HG03354 (cell line): Measurements from ENCODE around the gene PRKCD.

Experiments used
- ATAC-seq: cut with Tn5 transposase; IDR thresholded peaks from one replicate; pipeline ENCODE4 v1.9.1; 2021; ENCODE audit warnings: mild to moderate bottlenecking; ENCODE audit not compliant: unreplicated experiment, poor library complexity, severe bottlenecking

The PRKCD gene

GRCh38 chr3:53226142-53226840 lies 65.3 kb downstream of the PRKCD start:
- ATAC-seq, result no peak

DNA sequence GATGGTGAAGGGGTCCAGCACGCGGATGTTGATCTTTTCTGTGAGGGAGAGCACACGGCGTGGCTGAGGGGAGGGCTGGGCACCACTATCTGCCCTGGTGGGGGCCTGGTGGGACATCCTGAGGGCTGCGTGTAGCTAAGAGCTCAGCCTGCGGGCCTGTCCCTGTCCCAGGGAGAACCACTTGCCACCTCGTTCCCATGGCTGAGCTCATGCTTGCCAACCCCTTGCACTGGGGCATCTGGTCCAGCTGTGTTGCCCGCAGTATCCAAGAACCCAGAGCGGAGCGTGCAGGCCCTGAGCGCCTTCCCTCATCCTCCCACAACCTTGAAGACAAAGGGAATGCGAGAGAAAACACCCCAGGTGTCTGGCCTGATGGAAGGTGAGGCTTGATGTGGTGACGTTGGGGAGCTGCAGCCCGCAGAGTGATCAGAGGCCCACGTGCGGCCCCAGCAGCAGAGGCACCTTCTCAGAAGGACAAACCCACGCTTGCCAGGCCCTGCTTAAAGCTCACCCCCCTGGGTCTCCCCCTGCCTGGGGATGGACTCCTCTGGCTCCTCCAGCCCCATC lies 65.9 kb downstream of the PRKCD start:
- no peak for ATAC-seq

DNA sequence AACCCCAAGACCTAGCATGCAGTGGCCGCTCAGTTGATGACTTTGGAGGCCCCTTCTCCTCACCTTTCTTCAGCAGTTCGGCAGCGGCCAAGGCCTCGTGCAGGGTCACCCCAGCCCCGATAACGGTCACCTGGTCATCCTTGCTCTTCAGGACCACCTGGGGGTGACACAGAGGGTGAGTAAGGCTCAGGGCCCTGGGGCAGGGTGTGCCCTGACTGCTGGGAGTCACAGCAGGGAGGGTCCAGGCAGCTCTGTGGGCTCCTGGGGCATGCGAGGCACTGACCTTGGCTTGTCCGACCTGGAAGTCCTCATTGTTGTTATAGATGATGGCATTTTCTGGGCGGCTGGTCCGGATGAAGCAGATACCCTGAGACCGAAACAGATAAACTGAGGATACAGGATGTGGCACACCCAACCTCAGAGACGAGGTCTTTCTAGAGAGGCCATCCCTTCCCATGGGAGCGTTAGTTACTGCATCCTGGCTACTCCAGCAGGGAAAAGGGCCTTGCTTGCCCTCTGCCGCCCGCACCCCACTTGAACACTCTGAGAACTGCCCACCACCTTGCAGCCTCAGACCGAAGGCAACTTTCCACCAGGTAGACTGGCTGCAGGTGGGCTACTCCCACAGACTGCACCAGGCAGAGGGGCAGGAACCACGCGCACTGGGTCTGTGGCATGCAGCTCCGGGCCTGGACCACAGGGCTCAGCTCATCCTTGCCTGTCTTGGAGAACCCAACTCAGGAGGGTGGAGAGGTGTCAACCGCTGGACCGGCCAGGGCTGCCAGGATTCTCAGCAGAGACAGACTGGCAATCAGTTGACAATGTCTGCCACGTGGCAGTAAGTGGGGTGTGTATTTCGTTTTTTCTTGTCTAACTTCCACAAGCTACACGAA lies 67.2 kb downstream of the PRKCD start:
- ATAC-seq, result no peak

DNA sequence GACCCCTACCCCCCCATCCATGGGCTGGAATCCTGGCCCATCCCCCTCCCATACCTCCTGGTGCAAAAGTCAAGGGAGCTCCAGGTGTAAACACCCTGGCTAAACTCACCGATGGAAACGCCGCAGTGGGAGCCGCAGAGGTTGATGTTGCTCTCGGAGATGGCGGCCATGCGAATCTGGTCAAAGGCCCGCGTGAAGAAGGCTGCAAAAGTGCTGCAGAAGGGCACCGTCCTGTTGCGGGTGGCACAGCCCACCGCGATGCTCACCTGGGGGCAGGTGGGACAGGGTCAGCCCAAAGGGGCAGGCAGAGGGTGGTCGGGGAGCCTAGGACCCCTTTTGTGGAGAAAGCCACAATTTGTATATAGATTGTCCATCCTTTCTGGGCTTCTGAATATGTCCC lies 68.2 kb downstream of the PRKCD start:
- no peak for ATAC-seq

GRCh38 chr3:53229606-53230005 lies 68.6 kb downstream of the PRKCD start:
- no peak for ATAC-seq

DNA sequence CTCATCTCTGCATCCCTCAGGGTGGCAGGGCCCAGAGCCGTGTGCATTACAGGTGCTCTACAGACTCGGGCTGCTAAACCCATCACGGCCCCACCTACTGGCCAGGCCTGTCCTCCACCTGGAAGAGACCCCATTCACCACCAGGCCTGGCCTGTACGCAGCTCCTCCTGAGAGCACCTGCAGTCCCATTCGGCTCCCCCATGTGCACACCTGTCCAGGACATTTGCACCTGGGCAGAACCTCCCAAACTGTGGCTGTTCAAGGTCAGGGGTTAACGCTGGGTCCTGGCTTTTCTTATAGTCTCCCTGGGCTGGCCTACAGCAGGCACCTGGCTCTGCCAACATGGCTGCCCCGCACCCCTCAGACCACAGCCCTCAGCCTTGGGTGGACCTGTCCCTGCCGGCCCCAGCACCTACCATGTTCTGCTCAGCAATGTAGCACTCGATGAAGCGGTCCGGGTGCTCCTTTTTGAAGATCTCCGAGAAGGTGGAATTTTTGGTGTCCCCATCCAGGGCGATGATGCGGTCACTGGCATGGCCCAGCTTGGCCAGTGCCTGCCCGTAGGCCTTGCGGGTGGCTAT lies 69.1 kb downstream of the PRKCD start:
- ATAC-seq, result no peak

- ATAC-seq, result no peak
Measured at GRCh38 chr3:53230789-53231188, 69.8 kb downstream of the PRKCD start.

DNA sequence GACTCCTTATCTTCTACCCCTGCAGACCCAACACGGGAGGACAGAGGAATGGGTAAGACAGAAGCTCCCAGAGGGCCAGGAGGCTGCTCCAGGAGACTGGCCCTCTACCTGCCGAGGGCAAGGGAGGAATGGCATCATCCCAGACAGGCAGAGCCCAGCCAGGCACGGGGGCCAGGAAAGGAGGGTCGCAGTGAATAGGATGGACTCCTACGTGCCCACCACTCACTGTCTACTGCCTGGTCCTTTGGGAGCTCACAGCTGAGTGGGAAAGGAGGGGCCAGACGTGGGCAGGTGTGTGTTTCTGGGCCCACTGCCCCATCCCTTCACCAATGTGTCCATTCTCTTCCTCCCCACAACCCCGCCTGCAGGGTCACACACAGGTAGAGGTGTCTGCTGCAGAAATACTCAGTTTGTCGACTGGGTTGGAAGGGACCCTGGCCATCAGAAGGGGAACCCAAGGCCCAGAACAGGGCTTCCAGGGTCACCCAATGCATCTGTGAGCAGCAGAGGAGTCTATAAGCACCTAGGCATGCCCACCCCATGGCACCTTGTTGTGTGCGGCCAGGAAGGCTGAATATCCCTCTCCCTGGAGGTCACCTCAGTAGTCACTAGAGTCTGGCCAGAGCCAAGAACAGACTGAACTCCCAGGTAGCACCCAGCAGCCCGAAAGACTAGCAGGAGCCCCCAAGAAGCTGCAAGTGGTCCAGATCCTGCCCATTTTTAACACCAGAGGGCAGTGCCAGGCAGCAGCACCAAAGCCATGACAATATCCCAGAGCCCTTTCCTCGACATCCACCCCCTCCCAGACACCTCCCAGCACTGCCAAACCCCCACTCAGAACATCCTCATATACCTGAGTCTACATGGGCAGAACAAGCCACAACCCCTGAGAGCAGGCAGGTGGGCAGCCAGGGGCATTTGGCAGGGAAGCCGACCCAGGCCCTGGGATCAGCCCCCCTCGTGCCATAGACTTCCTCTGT lies 70.8 kb downstream of the PRKCD start:
- no peak for ATAC-seq

GRCh38 chr3:53232641-53233377 lies 71.8 kb downstream of the PRKCD start:
- ATAC-seq, result no peak

DNA sequence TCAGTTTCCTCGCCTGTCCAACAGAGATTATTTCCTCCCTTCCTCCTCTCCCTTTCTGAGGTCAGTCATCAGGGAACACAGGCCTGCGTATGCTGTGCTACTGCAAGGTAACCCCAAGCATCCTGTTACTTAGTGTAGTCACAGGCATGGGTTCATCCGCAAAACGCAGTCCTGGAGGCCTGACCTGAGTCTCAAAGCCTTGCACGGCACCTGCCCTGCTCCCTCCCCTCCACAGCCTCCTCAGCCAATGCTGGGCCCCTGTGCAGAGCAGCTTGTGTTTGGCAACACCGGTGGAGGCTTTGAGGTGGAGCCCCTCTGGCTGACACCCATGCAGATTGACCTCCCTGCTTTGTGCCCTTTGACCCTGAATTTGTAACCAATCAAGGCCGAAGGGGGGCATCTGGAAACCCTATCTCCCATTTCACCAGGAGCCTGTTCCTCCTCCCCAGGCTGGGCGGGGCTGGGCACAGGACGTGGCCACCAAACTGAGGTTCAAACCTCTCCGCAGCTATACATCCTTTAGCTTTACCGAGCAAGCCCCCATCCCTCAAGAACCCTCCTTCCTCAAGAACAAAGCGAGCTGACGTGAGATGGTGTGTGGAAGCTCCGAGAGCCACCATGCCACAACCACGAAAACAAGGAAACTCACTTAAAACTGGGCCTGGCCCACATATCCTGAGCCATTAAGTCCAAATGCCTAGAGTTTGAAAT lies 73.3 kb downstream of the PRKCD start:
- no peak for ATAC-seq

DNA sequence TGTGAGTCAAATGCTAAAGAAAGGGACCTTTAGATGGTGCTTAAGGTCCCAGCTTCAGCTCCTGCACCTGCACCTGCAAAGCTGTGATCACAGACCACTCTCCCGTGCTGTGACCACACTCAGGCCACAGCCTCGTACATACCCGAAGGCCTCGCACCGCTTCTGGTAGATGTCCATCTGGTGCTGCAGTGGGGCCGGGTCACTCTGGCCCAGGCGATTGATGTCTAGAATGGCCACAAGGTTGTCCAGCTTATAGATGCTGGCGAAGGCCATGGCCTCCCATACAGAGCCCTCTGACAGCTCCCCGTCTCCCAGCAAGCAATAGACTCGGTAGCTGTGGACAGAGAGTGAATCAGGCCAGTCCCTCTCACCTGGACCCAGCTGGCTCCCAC lies 73.8 kb downstream of the PRKCD start:
- ATAC-seq, result no peak

- ATAC-seq, result no peak
Measured at GRCh38 chr3:53235545-53235944, 74.5 kb downstream of the PRKCD start.

DNA sequence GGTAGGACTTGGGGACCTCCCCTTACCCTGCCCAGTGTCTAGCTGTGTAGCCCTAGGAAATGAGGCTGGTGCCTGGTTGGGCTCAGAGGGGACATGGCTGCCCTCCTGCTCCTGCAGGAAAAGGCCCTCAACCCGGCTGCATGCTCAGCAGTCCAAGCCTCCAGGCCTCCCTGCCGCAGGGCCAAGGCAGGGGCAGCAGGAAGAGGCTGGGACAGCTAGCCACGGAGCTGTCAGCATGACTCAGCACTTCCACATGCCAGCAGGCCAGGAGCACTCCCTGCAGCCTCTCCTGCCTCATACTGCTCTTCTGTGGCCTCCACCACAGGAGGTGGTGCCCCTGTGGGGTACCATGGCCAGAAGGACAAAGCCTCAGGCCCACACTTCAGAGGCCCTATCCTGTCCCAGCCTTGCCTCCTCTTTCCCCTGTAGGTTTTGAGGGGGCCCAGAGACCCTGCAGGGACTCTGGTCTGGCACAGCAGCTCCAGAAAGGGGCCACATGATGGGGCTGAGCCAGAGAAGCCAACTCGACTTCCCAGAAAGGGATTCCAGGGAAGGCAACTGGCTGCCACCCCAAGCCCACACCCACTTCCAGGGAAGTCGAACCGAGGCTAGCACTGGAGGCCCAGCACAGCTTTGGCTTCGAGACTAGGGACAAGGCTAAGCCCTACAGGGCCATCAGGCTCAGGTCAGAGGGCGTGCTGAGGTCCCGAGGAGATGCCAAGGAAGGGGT lies 75.3 kb downstream of the PRKCD start:
- no peak for ATAC-seq

GRCh38 chr3:53238051-53238850 lies 77.2 kb downstream of the PRKCD start:
- no peak for ATAC-seq

DNA sequence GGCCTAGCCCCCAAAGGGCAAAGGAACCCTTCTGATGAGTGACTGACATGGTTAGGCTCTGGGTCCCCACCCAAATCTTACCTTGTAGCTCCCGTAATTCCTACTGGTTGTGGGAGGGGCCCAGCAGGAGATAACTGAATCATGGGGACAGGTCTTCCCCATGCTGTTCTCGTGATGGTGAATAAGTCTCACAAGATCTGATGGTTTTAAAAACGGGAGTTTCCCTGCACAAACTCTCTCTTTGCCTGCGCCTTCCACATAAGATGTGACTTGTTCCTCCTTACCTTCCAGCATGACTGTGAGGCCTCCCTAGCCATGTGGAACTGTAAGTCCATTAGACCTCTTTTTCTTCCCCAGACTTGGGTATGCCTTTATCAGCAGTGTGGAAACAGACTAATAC lies 77.9 kb downstream of the PRKCD start:
- ATAC-seq, result no peak

DNA sequence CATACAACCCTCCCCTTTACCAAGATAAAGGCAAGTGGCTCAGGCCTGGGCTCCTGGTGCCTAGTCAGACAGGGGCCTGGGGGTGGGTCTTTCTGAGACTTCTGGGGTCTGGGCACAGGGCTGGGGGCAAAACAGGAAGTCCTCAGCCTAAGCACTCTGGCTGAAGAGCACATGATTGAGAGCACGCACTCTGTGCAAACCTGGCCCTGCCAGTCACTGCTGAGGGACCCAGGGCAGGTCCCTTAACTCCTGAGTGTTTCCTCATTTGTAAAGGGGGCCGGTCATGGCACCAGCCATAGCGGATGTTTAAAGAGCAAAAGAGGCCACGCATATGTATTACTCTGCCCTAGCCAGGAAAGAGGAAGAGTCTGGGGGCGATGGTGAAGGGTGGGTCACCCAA lies 78.8 kb downstream of the PRKCD start:
- ATAC-seq, result no peak
